ENCODE measurements around the gene ANKRD63.

GRCh38 chr15:40272485-40273056 lies 10.3 kb downstream of the ANKRD63 start:
- TF ChIP-seq CTCF (IDR thresholded peaks at IDR 0.05) (no peak), EP300 (IDR thresholded peaks at IDR 0.05) (no peak), POLR2A (IDR thresholded peaks at IDR 0.05) (no peak)

Measured in ovary (tissue), 3 donors.